ENCODE measurements around the gene PRR14L.
"Not testable (repeated sequence)": the region's sequence is repeated elsewhere in the genome, so short reads cannot be mapped to it uniquely, and the experiment has no call there.

PRR14L gene

GRCh38 chr22:31707519-31707918 lies 42.4 kb downstream of the PRR14L start:
- Histone ChIP-seq H3K9me2 (replicated peaks; ENCODE audit: insufficient read depth, low read length) (no peaks in the 10 kb centered on the region), H3K9ac (ENCODE audit: low read length) (no peak overlapping the region), H3K9me3 (replicated peaks; ENCODE audit: insufficient read depth, low read length) (no peaks in the 10 kb centered on the region), H2AFZ (ENCODE audit: low read length) (no peak overlapping the region), H3F3A (ENCODE audit: insufficient read depth, low read length) (no peaks in the 10 kb centered on the region), H3K27ac (ENCODE audit: low read length) (no peak overlapping the region), H3K36me3 (replicated peaks; ENCODE audit: insufficient read depth, low read length) (no peaks in the 10 kb centered on the region; the same call in 1 of the 2 replicates), H4K20me1 (ENCODE audit: insufficient read depth, low read length) (no peaks in the 10 kb centered on the region), H3K4me2 (ENCODE audit: low read depth, low read length) (no peak overlapping the region), H3K27me3 (replicated peaks; ENCODE audit: insufficient read depth, low read length) (no peaks in the 10 kb centered on the region), H3K79me2 (ENCODE audit: low read length) (no peaks in the 10 kb centered on the region), H3K4me3 (ENCODE audit: low read length) (no peak overlapping the region), H3K4me1 (ENCODE audit: low read length) (no peaks in the 10 kb centered on the region)
- no peak for TF ChIP-seq EZH2phosphoT487 (IDR thresholded peaks at IDR 0.05; ENCODE audit: low read length)
- no peak for DNase-seq

GRCh38 chr22:31695423-31695822 lies 54.5 kb downstream of the PRR14L start:
- Histone ChIP-seq H3K79me2 (ENCODE audit: low read length) (no peaks in the 10 kb centered on the region), H2AFZ (ENCODE audit: low read length) (no peak overlapping the region), H3K9ac (ENCODE audit: low read length) (no peak overlapping the region), H3K27me3 (replicated peaks; ENCODE audit: insufficient read depth, low read length) (no peaks in the 10 kb centered on the region), H3K36me3 (replicated peaks; ENCODE audit: insufficient read depth, low read length) (peaks cover 9% of the 10 kb centered on the region; the same call in 1 of the 2 replicates), H3K4me3 (ENCODE audit: low read length) (no peak overlapping the region), H3F3A (ENCODE audit: insufficient read depth, low read length) (no peaks in the 10 kb centered on the region), H4K20me1 (ENCODE audit: insufficient read depth, low read length) (no peaks in the 10 kb centered on the region), H3K4me1 (ENCODE audit: low read length) (no peaks in the 10 kb centered on the region), H3K9me2 (replicated peaks; ENCODE audit: insufficient read depth, low read length) (no peaks in the 10 kb centered on the region), H3K4me2 (ENCODE audit: low read depth, low read length) (no peak overlapping the region), H3K27ac (ENCODE audit: low read length) (no peak overlapping the region), H3K9me3 (replicated peaks; ENCODE audit: insufficient read depth, low read length) (no peaks in the 10 kb centered on the region)
- TF ChIP-seq EZH2phosphoT487 (IDR thresholded peaks at IDR 0.05; ENCODE audit: low read length) (no peak), EZH2 (optimal IDR thresholded peaks at IDR 0.05; ENCODE audit: low read depth, low read length) (no peak), CTCF (IDR thresholded peaks at IDR 0.05; ENCODE audit: low read length) (no peak)
- no peak for DNase-seq

GRCh38 chr22:31694046-31694445 lies 55.9 kb downstream of the PRR14L start:
- not testable (repeated sequence) for H3K27me3 ChIP-seq (replicated peaks; ENCODE audit: insufficient read depth, low read length); H3K4me2 ChIP-seq (ENCODE audit: low read depth, low read length); H3K9ac ChIP-seq (ENCODE audit: low read length); H3F3A ChIP-seq (ENCODE audit: insufficient read depth, low read length); H3K9me2 ChIP-seq (replicated peaks; ENCODE audit: insufficient read depth, low read length); H4K20me1 ChIP-seq (ENCODE audit: insufficient read depth, low read length); H3K9me3 ChIP-seq (replicated peaks; ENCODE audit: insufficient read depth, low read length); H3K79me2 ChIP-seq (ENCODE audit: low read length); H3K36me3 ChIP-seq (replicated peaks; ENCODE audit: insufficient read depth, low read length); H3K4me1 ChIP-seq (ENCODE audit: low read length); H2AFZ ChIP-seq (ENCODE audit: low read length); H3K27ac ChIP-seq (ENCODE audit: low read length); DNase-seq; H3K4me3 ChIP-seq (ENCODE audit: low read length)

GRCh38 chr22:31692186-31692886 lies 57.6 kb downstream of the PRR14L start:
- DNase-seq, result no peak
- no peaks in the 10 kb centered on the region for H3K79me2 ChIP-seq (ENCODE audit: low read length)
- TF ChIP-seq EZH2 (optimal IDR thresholded peaks at IDR 0.05; ENCODE audit: low read depth, low read length) (no peak), CTCF (IDR thresholded peaks at IDR 0.05; ENCODE audit: low read length) (no peak), EZH2phosphoT487 (IDR thresholded peaks at IDR 0.05; ENCODE audit: low read length) (no peak)
- no peak overlapping the region for H2AFZ ChIP-seq (ENCODE audit: low read length)
- no peaks in the 10 kb centered on the region for H3K27me3 ChIP-seq (replicated peaks; ENCODE audit: insufficient read depth, low read length)
- no peak overlapping the region for H3K4me2 ChIP-seq (ENCODE audit: low read depth, low read length)
- H3K27ac ChIP-seq (ENCODE audit: low read length), result no peak overlapping the region
- H3F3A ChIP-seq (ENCODE audit: insufficient read depth, low read length), result no peaks in the 10 kb centered on the region
- no peaks in the 10 kb centered on the region for H3K9me3 ChIP-seq (replicated peaks; ENCODE audit: insufficient read depth, low read length)
- H3K9me2 ChIP-seq (replicated peaks; ENCODE audit: insufficient read depth, low read length), result no peaks in the 10 kb centered on the region
- no peak overlapping the region for H3K9ac ChIP-seq (ENCODE audit: low read length)
- H3K4me3 ChIP-seq (ENCODE audit: low read length), result no peak overlapping the region
- H3K36me3 ChIP-seq (replicated peaks; ENCODE audit: insufficient read depth, low read length), result peaks cover 6% of the 10 kb centered on the region; the same call in 1 of the 2 replicates
- no peaks in the 10 kb centered on the region for H4K20me1 ChIP-seq (ENCODE audit: insufficient read depth, low read length)
- H3K4me1 ChIP-seq (ENCODE audit: low read length), result no peaks in the 10 kb centered on the region

Data from MM.1S (cell line).